ENCODE results near the gene TCP11.

GRCh38 chr6:35078896-35079295, 62.2 kb downstream of the TCP11 start:
- TF ChIP-seq CTCF (conservative IDR thresholded peaks at IDR 0.05; ENCODE audit: low read length) (no peak), EZH2phosphoT487 (IDR thresholded peaks at IDR 0.05; ENCODE audit: borderline replicate concordance) (no peak)
